ENCODE data around the gene AK4. TPM values are rescaled to one million over a fixed set of nuclear protein-coding genes. Genes with fewer than 3 reads are reported as not detected.

The AK4 gene
- total and polyA plus RNA-seq, 2 of the 4 experiments (the other 2 are of a cell fraction): 12.4 to 30.3 TPM

DNA sequence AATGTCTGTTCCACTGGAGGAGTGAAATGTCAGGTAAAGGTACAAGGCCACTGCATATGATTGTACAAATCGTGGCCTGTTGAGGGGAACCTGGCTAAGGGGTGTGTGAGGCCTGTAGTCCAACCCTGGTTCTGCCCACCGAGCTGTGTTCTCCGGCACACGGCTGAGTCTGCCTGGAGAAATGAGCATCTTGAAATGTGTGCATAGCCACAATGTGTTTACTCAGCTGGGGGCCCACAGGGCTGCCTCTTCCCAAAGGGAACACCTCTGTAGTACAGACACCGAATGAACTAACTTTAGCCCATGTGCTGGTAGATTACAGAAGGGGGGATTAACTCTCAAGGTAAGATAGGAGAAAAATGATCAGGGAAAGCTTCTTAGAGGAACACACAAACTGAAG, 30.2 kb downstream of the AK4 start:
- dilution Hi-C loops (cut with HindIII; ENCODE audit: low sequenced_read_pairs, unreplicated experiment) (no loop called here), in situ Hi-C loops (cut with MboI; ENCODE audit: low sequenced_read_pairs) (no loop called here), intact Hi-C loops (cut with micrococcal nuclease) (no loop called here)
- no TSS peak for BruUV-seq (replicated peaks)
- Histone ChIP-seq H3K14ac (replicated peaks; ENCODE audit: low read depth, low read length) (no peak overlapping the region), H4K91ac (ENCODE audit: insufficient read depth, low read depth, low read length) (no peak overlapping the region), H3K23ac (ENCODE audit: low read depth, low read length) (no peak overlapping the region), H2BK20ac (ENCODE audit: low read depth, low read length) (no peak overlapping the region), H2BK15ac (ENCODE audit: low read depth, low read length) (no peak overlapping the region), H2BK120ac (ENCODE audit: low read depth, low read length) (no peak overlapping the region), H3K9ac (ENCODE audit: low read depth, low read length) (no peak overlapping the region), H2BK5ac (ENCODE audit: low read depth, low read length, poor library complexity, severe bottlenecking) (no peak overlapping the region), H4K8ac (ENCODE audit: low read depth in 2 of 2, low read length in 2 of 2) (no peak overlapping the region), H3K4me3 (ENCODE audit: insufficient read depth, low read depth, low read length) (no peak overlapping the region), H3K27ac (ENCODE audit: insufficient read depth, low read length) (no peak overlapping the region), H3K36me3 (ENCODE audit: control insufficient read depth, insufficient read depth, low read length) (no peaks in the 10 kb centered on the region; the same call in 1 of the 2 replicates), H2AFZ (replicated peaks; ENCODE audit: low read length, poor library complexity) (no peak overlapping the region), H3K27me3 (ENCODE audit: control insufficient read depth, insufficient read depth, low read length) (peaks cover 4% of the 10 kb centered on the region; the same call in 1 of the 2 replicates), H3K4ac (ENCODE audit: low read depth, low read length) (no peak overlapping the region), H3K56ac (ENCODE audit: extremely low read depth, insufficient read depth, low read length) (no peak overlapping the region), H2AK5ac (ENCODE audit: low read depth, low read length) (no peak overlapping the region), H3K9me3 (ENCODE audit: control insufficient read depth, insufficient read depth, low read length) (no peaks in the 10 kb centered on the region), H4K5ac (ENCODE audit: low read depth, low read length) (no peak overlapping the region), H4K20me1 (ENCODE audit: insufficient read depth, low read length) (peaks cover 4% of the 10 kb centered on the region; the same call in 1 of the 2 replicates), H3K79me1 (ENCODE audit: low read depth in 1 of 2, low read length in 2 of 2) (peaks cover 0 to 34% of the 10 kb centered on the region in 2 experiments; a peak in 2 of 4 replicates), H3K4me1 (ENCODE audit: control insufficient read depth, insufficient read depth, low read length) (peaks cover 11% of the 10 kb centered on the region; the same call in 1 of the 2 replicates), H2AK9ac (replicated peaks; ENCODE audit: low read depth, low read length, poor library complexity) (no peak overlapping the region), H3K4me2 (ENCODE audit: low read depth, low read length) (no peak overlapping the region), H3K9me1 (ENCODE audit: insufficient read depth, low read length) (no peaks in the 10 kb centered on the region), H3K18ac (ENCODE audit: low read depth, low read length) (no peak overlapping the region)
- no peak for ATAC-seq (ENCODE audit: low read depth)
- POLR2A ChIA-PET (ENCODE audit: unreplicated experiment): no interaction called here
- no peak for DNase-seq
- TF ChIP-seq SMC3 (IDR thresholded peaks at IDR 0.05; ENCODE audit: low read depth, low read length) (no peak), RCOR1 (IDR thresholded peaks at IDR 0.05; ENCODE audit: insufficient replicate concordance, low read length) (no peak), CHD1 (IDR thresholded peaks at IDR 0.05; ENCODE audit: low read depth, low read length) (no peak), NFE2L2 (IDR thresholded peaks at IDR 0.05; ENCODE audit: low read depth, low read length) (no peak), MAZ (IDR thresholded peaks at IDR 0.05; ENCODE audit: borderline replicate concordance, low read depth, low read length) (no peak)
- TF ChIP-seq, protein P1, sequence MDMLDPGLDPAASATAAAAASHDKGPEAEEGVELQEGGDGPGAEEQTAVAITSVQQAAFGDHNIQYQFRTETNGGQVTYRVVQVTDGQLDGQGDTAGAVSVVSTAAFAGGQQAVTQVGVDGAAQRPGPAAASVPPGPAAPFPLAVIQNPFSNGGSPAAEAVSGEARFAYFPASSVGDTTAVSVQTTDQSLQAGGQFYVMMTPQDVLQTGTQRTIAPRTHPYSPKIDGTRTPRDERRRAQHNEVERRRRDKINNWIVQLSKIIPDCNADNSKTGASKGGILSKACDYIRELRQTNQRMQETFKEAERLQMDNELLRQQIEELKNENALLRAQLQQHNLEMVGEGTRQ (IDR thresholded peaks at IDR 0.05; ENCODE audit: low read depth, low read length): no peak
- TF ChIP-seq, protein P2, sequence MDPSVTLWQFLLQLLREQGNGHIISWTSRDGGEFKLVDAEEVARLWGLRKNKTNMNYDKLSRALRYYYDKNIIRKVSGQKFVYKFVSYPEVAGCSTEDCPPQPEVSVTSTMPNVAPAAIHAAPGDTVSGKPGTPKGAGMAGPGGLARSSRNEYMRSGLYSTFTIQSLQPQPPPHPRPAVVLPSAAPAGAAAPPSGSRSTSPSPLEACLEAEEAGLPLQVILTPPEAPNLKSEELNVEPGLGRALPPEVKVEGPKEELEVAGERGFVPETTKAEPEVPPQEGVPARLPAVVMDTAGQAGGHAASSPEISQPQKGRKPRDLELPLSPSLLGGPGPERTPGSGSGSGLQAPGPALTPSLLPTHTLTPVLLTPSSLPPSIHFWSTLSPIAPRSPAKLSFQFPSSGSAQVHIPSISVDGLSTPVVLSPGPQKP (IDR thresholded peaks at IDR 0.05; ENCODE audit: borderline replicate concordance, low read depth, low read length): no peak
- CTCF ChIA-PET: no interaction called here
- no CpG with 5 or more reads among the region's 5 CpGs for WGBS, 2 experiments (ENCODE audit: extremely low coverage in 2 of 2, insufficient read length in 1 of 2)

Measured in IMR-90 (cell line).